G401.6 (cell line): ENCODE results near the gene GPR150.
"Not testable (repeated sequence)": the region's sequence is repeated elsewhere in the genome, so short reads cannot be mapped to it uniquely, and the experiment has no call there.

Source experiments
- FAIRE-seq: peaks from 2 replicates; lab custom pipeline; 2012; peaks lifted over from hg19 to GRCh38; lab: Jason Lieb, UNC

Gene GPR150

DNA sequence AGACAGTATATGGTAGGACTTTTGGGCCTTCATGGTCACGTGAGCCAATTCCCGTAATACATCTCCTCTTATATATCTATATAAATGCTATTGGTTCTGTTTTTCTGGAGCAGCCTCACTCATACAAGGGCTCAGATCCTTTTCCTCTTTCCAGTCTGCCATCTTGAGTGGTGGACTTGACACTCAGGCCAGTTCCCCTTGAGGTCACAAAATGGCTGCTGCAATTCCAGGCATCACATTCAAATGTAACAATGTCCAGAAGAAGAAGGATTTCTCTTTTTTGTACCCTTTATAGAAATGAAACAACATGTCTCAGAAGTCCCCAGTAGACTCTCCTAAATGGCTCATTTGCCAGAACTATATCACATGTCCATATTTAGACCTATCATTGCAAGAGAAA lies 4.5 kb downstream of the GPR150 start:
- FAIRE-seq: no peak

- FAIRE-seq: no peak
These were observed 6.8 kb downstream of the GPR150 start for GRCh38 chr5:95626701-95627100.

DNA sequence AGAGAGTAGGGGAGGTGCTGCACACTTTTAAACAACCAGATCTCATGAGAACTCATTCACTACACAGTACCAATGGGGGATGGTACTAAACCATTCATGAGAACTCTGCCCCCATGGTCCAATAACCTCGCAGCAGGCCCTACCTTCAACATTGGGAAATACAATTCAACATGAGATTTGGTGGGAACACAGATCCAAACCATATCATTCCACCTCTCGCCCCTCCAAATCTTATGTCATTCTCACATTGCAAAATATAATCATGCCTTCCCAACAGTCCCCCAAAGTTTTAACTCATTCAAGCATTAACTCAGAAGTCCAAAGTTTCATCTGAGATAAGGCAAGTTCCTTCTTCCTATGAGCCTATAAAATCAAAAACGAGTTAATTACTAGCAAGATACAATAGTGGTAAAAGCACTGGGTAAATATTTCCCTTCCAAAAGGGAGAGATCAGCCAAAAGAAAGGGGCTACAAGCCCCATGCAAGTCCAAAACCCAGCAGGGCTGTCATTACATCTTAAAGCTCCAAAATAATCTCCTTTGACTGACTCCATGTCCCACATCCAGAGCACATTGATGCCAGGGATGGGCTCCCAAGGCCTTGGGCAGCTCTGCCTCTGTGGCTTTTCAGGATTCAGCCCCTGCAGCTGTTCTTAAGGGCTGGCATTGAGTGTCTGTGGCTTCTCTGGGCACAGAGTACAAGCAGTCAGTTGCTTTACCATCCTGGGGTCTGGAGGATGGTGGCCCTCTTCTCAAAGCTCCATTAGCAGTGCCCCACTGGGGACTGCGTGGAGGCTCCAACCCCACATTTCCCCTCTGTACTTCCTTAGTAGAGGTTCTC lies 8.3 kb downstream of the GPR150 start:
- FAIRE-seq: no peak

- no peak for FAIRE-seq
These were observed 9.0 kb downstream of the GPR150 start for GRCh38 chr5:95628933-95629332.

DNA sequence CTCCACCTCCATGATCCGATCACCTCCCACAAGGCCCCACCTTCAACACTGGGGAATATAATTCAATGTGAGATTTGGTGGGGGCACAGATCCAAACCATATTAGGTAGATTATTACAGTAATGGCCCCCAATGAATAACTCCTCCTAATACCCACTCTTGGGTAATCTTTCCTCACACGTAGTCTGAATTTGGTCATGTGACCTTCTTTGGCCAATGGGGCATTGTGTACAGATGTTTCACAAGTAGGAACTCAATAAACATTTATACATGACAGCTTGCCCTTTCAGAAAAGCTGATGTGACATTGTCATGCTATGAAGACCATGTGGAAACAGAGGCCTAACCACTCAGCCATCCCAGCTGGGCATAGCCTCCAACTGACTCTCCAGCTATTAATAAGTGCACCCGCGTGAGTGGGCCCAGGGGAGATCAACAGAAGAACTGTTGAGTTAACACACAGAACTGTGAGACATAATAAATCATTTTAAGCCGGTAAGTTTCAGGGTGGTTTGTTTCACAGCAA lies 10.6 kb downstream of the GPR150 start:
- no peak for FAIRE-seq

DNA sequence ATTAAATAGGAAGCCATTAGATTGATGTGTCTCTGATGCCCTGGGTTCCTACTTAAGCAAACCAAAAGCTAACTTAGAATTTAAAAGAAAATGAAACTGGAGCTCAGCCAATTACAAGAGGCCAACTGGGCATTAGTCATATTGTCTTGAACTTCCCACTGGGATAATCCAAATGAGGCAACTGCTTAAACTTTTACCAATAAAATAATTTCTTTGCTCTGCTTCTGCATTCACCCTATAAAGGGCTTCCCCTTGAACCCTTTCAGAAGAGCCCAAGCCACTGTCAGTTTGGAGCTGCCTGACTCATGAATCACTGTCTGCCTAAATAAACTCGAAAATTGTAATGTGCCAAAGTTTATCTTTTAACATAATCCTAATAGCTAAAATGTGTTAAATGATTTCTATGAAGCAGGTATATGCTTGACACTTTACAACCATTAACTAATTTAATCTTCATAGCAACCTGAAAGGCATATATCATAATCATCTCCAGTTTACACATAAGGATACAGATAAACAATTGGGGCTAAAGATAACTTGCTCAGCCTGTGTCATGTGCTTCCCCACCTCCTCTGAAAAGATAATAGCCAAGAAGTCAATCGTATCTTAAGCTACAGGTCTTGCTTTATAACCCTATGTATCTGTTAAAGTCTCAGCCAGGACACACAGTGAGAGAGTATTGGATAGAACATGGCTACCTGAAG lies 11.5 kb downstream of the GPR150 start:
- FAIRE-seq: no peak

GRCh38 chr5:95631991-95632675 lies 12.2 kb downstream of the GPR150 start:
- FAIRE-seq: no peak

DNA sequence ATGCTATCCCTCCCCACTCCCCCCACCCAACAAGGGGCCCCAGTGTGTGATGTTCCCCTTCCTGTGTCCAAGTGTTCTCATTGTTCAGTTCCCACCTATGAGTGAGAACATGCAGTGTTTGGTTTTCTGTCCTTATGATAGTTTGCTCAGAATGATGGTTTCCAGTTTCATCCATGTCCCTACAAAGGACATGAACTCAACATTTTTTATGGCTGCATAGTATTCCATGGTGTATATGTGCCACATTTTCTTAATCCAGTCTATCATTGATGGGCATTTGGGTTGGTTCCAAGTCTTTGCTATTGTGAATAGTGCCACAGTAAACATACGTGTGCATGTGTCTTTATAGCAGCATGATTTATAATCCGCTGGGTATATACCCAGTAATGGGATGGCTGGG lies 13.1 kb downstream of the GPR150 start:
- not testable (repeated sequence) for FAIRE-seq

GRCh38 chr5:95633671-95634070 lies 13.8 kb downstream of the GPR150 start:
- FAIRE-seq: no peak

DNA sequence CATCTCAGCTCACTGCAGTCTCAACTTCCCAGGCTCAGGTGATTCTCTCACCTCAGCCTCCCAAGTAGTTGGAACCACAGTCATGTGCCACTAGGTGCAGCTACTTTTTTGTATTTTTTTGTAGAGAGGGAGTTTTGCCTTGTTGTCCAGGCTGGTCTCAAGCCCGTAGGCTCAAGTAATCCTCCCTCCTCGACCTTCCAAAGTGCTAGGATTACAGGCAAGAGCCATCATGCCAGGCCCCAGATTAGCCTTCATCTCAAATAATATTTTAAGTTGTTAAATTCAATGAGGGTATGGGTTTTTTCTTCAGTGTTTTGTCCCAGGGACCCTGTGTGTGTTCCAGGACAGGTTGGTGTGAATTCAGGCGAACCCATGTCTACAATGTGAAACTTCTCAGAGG lies 14.2 kb downstream of the GPR150 start:
- FAIRE-seq: no peak

DNA sequence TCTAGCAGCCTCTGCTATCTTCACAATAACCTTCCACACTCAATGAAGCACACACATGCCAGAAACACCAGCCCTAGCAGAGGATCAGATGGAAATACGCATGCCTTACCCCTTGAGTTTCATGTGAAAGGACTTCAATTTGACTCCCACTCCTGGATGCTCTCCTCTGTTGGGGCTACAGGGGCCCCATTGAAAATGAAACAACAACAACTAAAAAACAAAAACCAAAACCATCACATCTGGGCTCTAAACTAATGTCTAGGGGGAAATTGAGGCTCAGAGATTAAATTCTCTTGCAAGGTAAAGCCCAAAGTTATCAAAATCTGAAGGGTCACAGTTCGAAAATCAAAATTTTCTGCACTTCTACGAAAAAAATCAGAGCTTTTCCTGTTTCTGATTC lies 18.7 kb downstream of the GPR150 start:
- FAIRE-seq: no peak

DNA sequence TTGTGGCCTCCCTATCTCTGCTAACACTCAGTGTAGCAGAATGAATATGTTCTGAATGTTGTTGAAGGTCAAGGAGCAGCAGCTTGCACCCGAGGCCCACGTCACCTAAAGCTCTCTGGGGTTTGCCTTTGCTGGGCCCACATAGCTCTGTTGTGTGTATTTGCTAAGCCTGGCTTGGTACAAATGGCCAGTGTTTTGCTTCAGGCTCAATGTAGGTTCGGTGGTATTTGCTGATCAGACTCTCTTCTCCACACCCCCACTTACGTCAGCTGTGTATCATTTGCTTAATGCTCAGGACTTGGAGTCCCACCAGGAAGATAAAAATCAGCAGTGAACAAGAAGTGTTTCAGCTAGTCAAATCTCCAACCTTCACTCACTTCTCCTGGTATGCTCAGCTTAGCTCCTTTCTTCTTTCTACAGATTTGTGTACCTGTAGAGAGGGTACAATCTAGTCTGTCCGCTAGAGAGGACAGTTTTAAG lies 21.9 kb downstream of the GPR150 start:
- no peak for FAIRE-seq

- no peak for FAIRE-seq
These were observed 23.3 kb downstream of the GPR150 start for GRCh38 chr5:95643152-95643551.

DNA sequence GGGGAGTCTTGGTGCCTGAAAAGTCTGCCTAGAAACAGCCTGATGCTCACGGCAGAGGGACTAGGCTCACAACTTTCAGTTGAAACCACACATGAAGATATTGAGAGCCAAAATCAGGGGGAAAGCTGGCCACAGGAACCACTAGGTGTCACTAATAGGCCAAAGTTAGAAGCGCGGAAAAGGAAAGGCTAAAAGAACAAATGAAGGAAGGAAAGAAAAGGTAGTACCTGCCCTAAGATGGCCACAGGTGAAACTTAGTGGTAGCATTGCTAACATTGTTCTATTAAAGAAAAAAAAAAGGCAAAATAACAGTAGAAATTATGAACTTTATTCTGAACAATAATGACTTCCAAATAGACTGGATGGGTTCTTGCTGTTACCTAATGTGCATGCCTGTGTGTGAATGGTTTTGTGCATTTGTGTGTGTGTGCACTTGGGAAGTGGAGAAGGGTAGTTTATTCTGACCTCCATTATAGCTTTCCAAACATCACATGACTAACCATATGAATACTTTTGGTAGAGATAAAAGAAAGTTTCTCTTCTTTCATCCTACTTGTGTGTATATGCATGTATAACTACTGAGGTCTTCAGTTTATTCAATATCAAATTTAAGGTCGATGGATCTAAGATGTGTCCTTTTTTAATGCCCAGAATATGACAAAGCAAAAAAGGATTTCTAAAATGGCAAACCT lies 24.6 kb downstream of the GPR150 start:
- FAIRE-seq: peak; percentile 76

DNA sequence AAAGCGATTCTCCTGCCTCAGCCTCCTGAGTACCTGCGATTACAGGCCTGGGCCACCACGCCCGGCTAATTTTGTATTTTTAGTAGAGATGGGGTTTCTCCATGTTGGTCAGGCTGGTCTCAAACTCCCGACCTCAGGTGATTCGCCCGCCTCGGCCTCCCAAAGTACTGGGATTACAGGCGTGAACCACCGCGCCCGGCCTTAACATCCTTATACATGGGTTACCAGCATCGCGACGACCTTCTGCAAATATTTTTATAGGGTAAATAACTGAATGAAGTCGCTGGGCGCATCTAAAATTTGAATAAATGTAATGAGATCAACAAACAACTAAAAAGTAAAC lies 26.3 kb downstream of the GPR150 start:
- not testable (repeated sequence) for FAIRE-seq

GRCh38 chr5:95646569-95647431 lies 26.9 kb downstream of the GPR150 start, which contains the start of gene RFESD:
Gene RFESD (plus strand): TSS chr5:95646777. CDS start chr5:95652272, 5,495 bp downstream.
- FAIRE-seq: peak; percentile 31

- FAIRE-seq: no peak
These were observed 28.3 kb downstream of the GPR150 start for GRCh38 chr5:95647886-95648860.

GRCh38 chr5:95649274-95649673 lies 29.4 kb downstream of the GPR150 start:
- FAIRE-seq: no peak

DNA sequence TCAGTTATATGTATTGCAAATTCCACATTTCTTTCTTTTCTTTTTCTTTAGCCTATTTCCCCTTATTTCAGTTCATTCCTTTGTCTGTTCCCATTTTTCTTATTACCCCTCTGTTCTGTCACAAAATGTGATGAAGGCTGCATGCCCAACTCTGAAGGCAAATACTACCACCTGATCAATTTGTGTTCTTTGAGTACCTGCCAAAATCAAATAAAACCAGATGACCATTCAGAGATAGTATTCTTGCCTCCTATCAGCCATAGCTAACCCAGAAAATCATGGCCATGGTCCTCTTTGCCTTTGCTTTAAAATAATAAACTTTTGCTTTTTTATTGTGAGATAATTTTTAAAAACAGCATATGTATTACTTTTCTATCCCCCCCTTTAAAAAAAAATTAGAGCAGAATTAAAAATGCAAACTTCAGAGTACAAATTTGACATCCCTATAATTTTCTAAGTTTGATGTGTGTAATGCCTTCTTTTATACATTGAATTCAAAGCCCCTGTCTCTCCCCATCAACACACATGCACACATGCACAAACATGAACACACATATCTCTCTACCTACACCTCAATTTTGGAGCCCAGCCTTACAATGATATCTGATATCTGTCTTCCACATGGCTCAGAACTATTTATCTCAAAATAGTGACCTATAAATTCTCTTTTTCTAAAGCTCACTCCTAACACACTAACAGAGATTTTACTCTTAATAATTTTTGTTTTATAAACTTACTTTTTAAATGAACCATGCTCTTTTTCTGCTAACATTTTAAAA lies 30.1 kb downstream of the GPR150 start:
- FAIRE-seq: no peak
